ENCODE results near the gene MPEG1. TPM values are rescaled to one million over a fixed set of nuclear protein-coding genes. Genes with fewer than 3 reads are reported as not detected.

MPEG1 gene
- total and polyA plus RNA-seq, 2 of the 13 experiments (the other 11 are each of a cell fraction or from before 2014, with no cell fraction given), result not detected

GRCh38 chr11:59171508-59172322 lies 41.0 kb downstream of the MPEG1 start, which contains the start of gene DTX4 (continued):
- no peak for TF ChIP-seq TAF1 (CRISPR knock-in tag; IDR thresholded peaks at IDR 0.05)
- TF ChIP-seq ASH2L (IDR thresholded peaks at IDR 0.05; ENCODE audit: insufficient read length, low read depth, low read length), result peak; percentile 72
- peak; percentile 77; the same call in 1 of the 2 replicates for TF ChIP-seq ZNF761 (CRISPR knock-in tag; conservative IDR thresholded peaks at IDR 0.05)
- TF ChIP-seq ZNF546 (CRISPR knock-in tag; conservative IDR thresholded peaks at IDR 0.05), result no peak
- no peak; the same call in 1 of the 2 replicates for TF ChIP-seq NCOA2 (CRISPR knock-in tag; IDR thresholded peaks at IDR 0.05)
- TF ChIP-seq SAFB2 (CRISPR knock-in tag; IDR thresholded peaks at IDR 0.05; ENCODE audit: borderline replicate concordance, low read depth), result no peak
- TF ChIP-seq ZNF724P (CRISPR knock-in tag; IDR thresholded peaks at IDR 0.05; ENCODE audit: borderline replicate concordance), result peak; percentile 60; the same call in 1 of the 2 replicates
- no peak for TF ChIP-seq KDM5A (IDR thresholded peaks at IDR 0.05; ENCODE audit: borderline replicate concordance, low read length)
- peak; percentile 63; the same call in 1 of the 2 replicates for TF ChIP-seq ZNF543 (CRISPR knock-in tag; IDR thresholded peaks at IDR 0.05)
- 0 out of 2 replicates have a peak, but pooled peaks have one; percentile 43 for TF ChIP-seq CREBL2 (CRISPR knock-in tag; IDR thresholded peaks at IDR 0.05; ENCODE audit: borderline replicate concordance)
- 0 out of 2 replicates have a peak, but pooled peaks have one; percentile 41 for TF ChIP-seq SMAD1 (CRISPR knock-in tag; IDR thresholded peaks at IDR 0.05; ENCODE audit: borderline replicate concordance, low read depth)

- 2% methylated on average over 3 of the region's 3 CpGs for WGBS (ENCODE audit: low lambda C conversion rate)
- in situ Hi-C loops (cut with HindIII; ENCODE audit: extremely low pct_ligation_motif_present, low pct_unique_long_range_greater_than_20kb) (no loop called here), intact Hi-C loops (cut with micrococcal nuclease; ENCODE audit: unreplicated experiment) (no loop called here)
- POLR2A ChIA-PET, result no interaction called here
- DNase-seq (ENCODE audit: low spot score) (no peak), ATAC-seq (peak; percentile 34; the same call in 1 of the 3 replicates), FAIRE-seq (no peak)
- no peaks in the 10 kb centered on the region; a peak in 1 of 5 replicates for H3K27me3 ChIP-seq (ENCODE audit: control insufficient read depth in 1 of 2, insufficient read depth in 2 of 2, low read length in 2 of 2)
- H3K4me1 ChIP-seq (ENCODE audit: insufficient read depth, low read length), result no peaks in the 10 kb centered on the region
- CTCF ChIA-PET (ENCODE audit: low intra/inter-chr PET ratio, low total read pairs), result no interaction called here
- no peak overlapping the region for H3K27ac ChIP-seq (ENCODE audit: extremely low read length, insufficient read depth, low read length)
- no peak overlapping the region for H3K9ac ChIP-seq (ENCODE audit: insufficient read depth, low read depth, low read length)
- no peaks in the 10 kb centered on the region for H4K20me1 ChIP-seq (ENCODE audit: insufficient read depth, low read length)
- no peak overlapping the region for H2AFZ ChIP-seq (ENCODE audit: low read length)
- no peaks in the 10 kb centered on the region for H3K9me3 ChIP-seq (ENCODE audit: low read length)
- no peak overlapping the region for H3K4me2 ChIP-seq (ENCODE audit: low read depth, low read length)
- H3K36me3 ChIP-seq (replicated peaks in 1 of 2; ENCODE audit: control insufficient read depth in 1 of 2, insufficient read depth in 2 of 2, low read length in 2 of 2), result no peaks in the 10 kb centered on the region
- H3K4me3 ChIP-seq (replicated peaks in 1 of 3; ENCODE audit: insufficient read depth in 1 of 3, low read depth in 2 of 3, low read length in 3 of 3), result no peak overlapping the region
- no peaks in the 10 kb centered on the region for H3K79me2 ChIP-seq (ENCODE audit: insufficient read depth, low read length)
- BruUV-seq (replicated peaks), result no TSS peak
- TF ChIP-seq ZFAT (CRISPR knock-in tag; conservative IDR thresholded peaks at IDR 0.05) (peak; percentile 79; the same call in 1 of the 2 replicates), ZFY (CRISPR knock-in tag; IDR thresholded peaks at IDR 0.05) (no peak), IRF2 (CRISPR knock-in tag; IDR thresholded peaks at IDR 0.05) (no peak), ELF3 (CRISPR knock-in tag; IDR thresholded peaks at IDR 0.05) (no peak)
These were observed 48.7 kb downstream of the MPEG1 start for GRCh38 chr11:59164028-59164427.

Measured in HepG2 (cell line).